ENCODE data around the gene APOM. TPM values are rescaled to one million over a fixed set of nuclear protein-coding genes. Genes with fewer than 3 reads are reported as not detected.

APOM gene
- total RNA-seq, 1 donor from 2014 or later = 1.8 TPM

DNA sequence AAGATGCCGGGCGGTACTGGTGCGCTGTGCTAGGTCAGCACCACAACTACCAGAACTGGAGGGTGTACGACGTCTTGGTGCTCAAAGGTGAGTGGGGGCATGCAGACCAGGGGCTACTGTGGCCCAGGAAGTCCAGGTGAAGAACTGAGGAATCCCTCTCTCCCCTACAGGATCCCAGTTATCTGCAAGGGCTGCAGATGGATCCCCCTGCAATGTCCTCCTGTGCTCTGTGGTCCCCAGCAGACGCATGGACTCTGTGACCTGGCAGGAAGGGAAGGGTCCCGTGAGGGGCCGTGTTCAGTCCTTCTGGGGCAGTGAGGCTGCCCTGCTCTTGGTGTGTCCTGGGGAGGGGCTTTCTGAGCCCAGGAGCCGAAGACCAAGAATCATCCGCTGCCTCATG, 52.0 kb downstream of the APOM start:
- peaks cover 3% of the 10 kb centered on the region for H3K27me3 ChIP-seq (ENCODE audit: control insufficient read depth, insufficient read depth, low read length)
- DNase-seq (ENCODE audit: low read depth) = no peak
- no peaks in the 10 kb centered on the region for H3K36me3 ChIP-seq (ENCODE audit: control insufficient read depth, insufficient read depth, low read length)

More for the DNA sequence above, 52.0 kb downstream of the APOM start:
- no peak overlapping the region for H3K4me3 ChIP-seq (ENCODE audit: low read depth, low read length)
- TF ChIP-seq, protein P1, sequence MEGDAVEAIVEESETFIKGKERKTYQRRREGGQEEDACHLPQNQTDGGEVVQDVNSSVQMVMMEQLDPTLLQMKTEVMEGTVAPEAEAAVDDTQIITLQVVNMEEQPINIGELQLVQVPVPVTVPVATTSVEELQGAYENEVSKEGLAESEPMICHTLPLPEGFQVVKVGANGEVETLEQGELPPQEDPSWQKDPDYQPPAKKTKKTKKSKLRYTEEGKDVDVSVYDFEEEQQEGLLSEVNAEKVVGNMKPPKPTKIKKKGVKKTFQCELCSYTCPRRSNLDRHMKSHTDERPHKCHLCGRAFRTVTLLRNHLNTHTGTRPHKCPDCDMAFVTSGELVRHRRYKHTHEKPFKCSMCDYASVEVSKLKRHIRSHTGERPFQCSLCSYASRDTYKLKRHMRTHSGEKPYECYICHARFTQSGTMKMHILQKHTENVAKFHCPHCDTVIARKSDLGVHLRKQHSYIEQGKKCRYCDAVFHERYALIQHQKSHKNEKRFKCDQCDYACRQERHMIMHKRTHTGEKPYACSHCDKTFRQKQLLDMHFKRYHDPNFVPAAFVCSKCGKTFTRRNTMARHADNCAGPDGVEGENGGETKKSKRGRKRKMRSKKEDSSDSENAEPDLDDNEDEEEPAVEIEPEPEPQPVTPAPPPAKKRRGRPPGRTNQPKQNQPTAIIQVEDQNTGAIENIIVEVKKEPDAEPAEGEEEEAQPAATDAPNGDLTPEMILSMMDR (IDR thresholded peaks at IDR 0.05; ENCODE audit: insufficient read depth, low read length, poor library complexity, severe bottlenecking) = no peak

Other genes with a start within 250 kb of the APOM start
- 6.9 and 8.1 TPM in 2 replicates for gene MICB, start 157.7 kb upstream of the APOM start, total RNA-seq
- gene MCCD1, start 126.9 kb upstream of the APOM start, total RNA-seq = not detected in 2 replicates
- gene DDX39B, start 113.9 kb upstream of the APOM start, total RNA-seq = 290 and 412 TPM in 2 replicates
- gene ATP6V1G2, start 109.3 kb upstream of the APOM start, total RNA-seq = 0.67 and 2.7 TPM in 2 replicates
- gene NFKBIL1, start 108.3 kb upstream of the APOM start, total RNA-seq = 41.9 and 44.0 TPM in 2 replicates
- 0.92 TPM in 1 of 2 replicates, not detected in the other for gene LTA, start 83.6 kb upstream of the APOM start, total RNA-seq
- 16.7 and 18.6 TPM in 2 replicates for gene TNF, start 80.3 kb upstream of the APOM start, total RNA-seq
- 19.3 and 21.4 TPM in 2 replicates for gene LTB, start 73.5 kb upstream of the APOM start, total RNA-seq
- 0.42 TPM in 1 of 2 replicates, not detected in the other for gene LST1, start 69.6 kb upstream of the APOM start, total RNA-seq
- gene NCR3, start 62.9 kb upstream of the APOM start, total RNA-seq = not detected in 2 replicates
- 0.33 TPM in 1 of 2 replicates, not detected in the other for gene AIF1, start 40.7 kb upstream of the APOM start, total RNA-seq
- 117 and 143 TPM in 2 replicates for gene PRRC2A, start 35.2 kb upstream of the APOM start, total RNA-seq
- gene BAG6, start 3.2 kb upstream of the APOM start, total RNA-seq = 468 and 473 TPM in 2 replicates
- gene C6orf47, start 4.9 kb downstream of the APOM start, total RNA-seq = 19.0 and 24.9 TPM in 2 replicates
- 17.7 and 22.0 TPM in 2 replicates for gene GPANK1, start 9.1 kb downstream of the APOM start, total RNA-seq
- 366 and 405 TPM in 2 replicates for gene CSNK2B, start 10.2 kb downstream of the APOM start, total RNA-seq
- 2.8 and 6.0 TPM in 2 replicates for gene LY6G5B, start 14.1 kb downstream of the APOM start, total RNA-seq
- not detected in 2 replicates for gene LY6G5C, start 25.2 kb downstream of the APOM start, total RNA-seq
- 43.8 and 45.5 TPM in 2 replicates for gene ABHD16A, start 47.4 kb downstream of the APOM start, total RNA-seq
- gene LY6G6F, start 51.0 kb downstream of the APOM start, total RNA-seq = not detected in 2 replicates
- gene LY6G6D, start 59.5 kb downstream of the APOM start, total RNA-seq = not detected in 2 replicates
- gene LY6G6C, start 65.9 kb downstream of the APOM start, total RNA-seq = not detected in 2 replicates
- gene MPIG6B, start 67.5 kb downstream of the APOM start, total RNA-seq = 0.29 TPM in 1 of 2 replicates, not detected in the other
- gene DDAH2, start 73.4 kb downstream of the APOM start, total RNA-seq = 91.5 and 106 TPM in 2 replicates
- 494 and 498 TPM in 2 replicates for gene CLIC1, start 80.6 kb downstream of the APOM start, total RNA-seq
- gene MSH5, start 84.1 kb downstream of the APOM start, total RNA-seq = 8.9 and 13.1 TPM in 2 replicates
- 1.1 and 2.2 TPM in 2 replicates for gene SAPCD1, start 106.8 kb downstream of the APOM start, total RNA-seq
- 1.5 and 3.1 TPM in 2 replicates for gene VWA7, start 121.4 kb downstream of the APOM start, total RNA-seq
- gene VARS1, start 139.9 kb downstream of the APOM start, total RNA-seq = 165 and 181 TPM in 2 replicates
- gene LSM2, start 151.1 kb downstream of the APOM start, total RNA-seq = 78.6 and 89.0 TPM in 2 replicates
- gene HSPA1L, start 159.4 kb downstream of the APOM start, total RNA-seq = 0.46 and 1.1 TPM in 2 replicates
- 54.6 and 67.0 TPM in 2 replicates for gene HSPA1A, start 159.6 kb downstream of the APOM start, total RNA-seq
- 68.3 and 79.1 TPM in 2 replicates for gene HSPA1B, start 171.8 kb downstream of the APOM start, total RNA-seq
- gene NEU1, start 206.9 kb downstream of the APOM start, total RNA-seq = 142 and 152 TPM in 2 replicates
- gene SLC44A4, start 223.1 kb downstream of the APOM start, total RNA-seq = 17.7 and 26.1 TPM in 2 replicates
- 55.7 and 59.3 TPM in 2 replicates for gene EHMT2, start 241.8 kb downstream of the APOM start, total RNA-seq
- gene ZBTB12, start 246.2 kb downstream of the APOM start, total RNA-seq = 3.0 and 4.9 TPM in 2 replicates